GM18502 (cell line): ENCODE results near the gene NCBP2.
A peak's percentile ranks its signal among the peaks of the same experiment; 100 is the strongest.

Experiments used
- ATAC-seq: cut with Tn5 transposase; IDR thresholded peaks from one replicate; pipeline ENCODE4 v1.9.1; 2021; ENCODE audit warnings: mild to moderate bottlenecking; ENCODE audit not compliant: unreplicated experiment, poor library complexity

The NCBP2 gene

DNA sequence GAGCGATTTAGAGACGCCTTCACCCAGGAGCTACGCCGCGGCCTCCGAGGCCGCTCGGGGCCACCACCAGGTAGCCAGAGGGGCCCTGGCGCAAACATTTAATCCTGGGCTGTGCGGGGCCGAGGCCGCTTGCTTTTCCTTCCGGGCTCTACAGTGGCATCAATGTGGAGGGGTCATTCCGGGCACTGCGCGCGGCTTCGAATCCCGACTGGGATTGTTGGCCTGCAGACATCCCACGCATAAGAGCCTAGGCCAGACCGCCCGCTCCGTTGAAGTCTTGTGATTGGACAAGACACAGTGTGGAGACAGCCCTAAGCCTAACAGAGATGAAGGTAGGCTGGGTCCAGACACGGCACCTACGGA is 568 bp upstream of the NCBP2 start:
- ATAC-seq = peak; percentile 17

DNA sequence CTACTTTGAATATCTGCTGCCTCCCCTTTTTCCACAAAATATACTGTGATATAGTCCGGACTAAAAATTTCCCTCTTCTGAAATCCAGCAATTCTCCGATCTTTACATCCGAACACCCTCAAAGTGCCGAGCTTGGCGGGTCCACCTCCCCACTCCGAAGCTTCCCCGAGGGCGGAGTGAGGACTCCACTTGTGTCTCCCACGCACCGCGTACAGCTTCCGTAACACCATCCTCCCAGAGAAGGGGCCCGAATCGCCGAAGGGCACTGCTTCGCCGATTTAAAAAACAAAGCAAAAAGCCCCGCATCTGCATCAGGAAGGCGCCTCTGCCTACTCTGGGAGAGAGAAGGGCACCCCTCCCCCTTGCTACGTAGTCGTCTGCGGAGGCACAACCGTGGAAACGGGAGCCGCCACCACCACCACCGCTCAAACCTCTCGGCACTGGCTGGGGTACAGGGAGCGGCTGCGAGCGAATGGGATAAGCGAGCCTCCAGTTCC is 551 bp downstream of the NCBP2 start:
- ATAC-seq = peak; percentile 27

DNA sequence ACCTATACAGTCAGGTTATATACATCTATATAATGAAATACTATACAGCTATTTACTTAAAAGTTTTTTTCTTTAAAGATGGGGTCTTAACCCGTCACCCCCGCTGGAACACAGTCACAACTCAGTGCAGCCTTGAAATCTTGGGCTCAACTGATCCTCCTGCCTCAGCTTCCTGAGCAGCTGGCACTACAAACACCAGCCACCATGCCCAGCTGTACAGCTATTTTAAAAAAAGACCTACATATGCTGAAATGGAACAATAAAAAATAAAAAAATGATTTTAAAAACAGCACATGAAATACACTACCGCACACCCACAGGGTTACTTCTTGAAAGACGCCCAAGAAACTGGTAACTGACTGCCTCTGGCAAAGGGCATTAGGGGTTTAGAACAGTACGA is 3.8 kb downstream of the NCBP2 start:
- no peak for ATAC-seq

DNA sequence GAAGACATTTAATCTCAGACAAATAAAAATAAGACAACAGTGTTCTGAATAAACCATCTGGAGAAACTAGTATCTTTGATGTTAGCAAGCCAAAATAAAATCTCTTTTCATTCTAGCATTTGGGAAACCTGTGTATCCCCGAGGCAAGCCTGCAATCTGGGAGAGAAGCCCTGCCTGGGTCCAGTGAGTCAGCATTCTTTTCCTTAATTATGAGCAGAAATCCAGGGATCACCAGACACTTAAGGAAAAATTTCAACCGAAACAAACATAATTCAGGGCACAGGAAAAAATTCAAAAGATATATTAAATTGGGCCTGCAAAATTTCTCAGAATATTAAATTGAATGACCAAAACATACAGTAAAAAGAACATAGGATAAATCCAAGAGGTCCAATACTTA is 4.2 kb downstream of the NCBP2 start:
- no peak for ATAC-seq

DNA sequence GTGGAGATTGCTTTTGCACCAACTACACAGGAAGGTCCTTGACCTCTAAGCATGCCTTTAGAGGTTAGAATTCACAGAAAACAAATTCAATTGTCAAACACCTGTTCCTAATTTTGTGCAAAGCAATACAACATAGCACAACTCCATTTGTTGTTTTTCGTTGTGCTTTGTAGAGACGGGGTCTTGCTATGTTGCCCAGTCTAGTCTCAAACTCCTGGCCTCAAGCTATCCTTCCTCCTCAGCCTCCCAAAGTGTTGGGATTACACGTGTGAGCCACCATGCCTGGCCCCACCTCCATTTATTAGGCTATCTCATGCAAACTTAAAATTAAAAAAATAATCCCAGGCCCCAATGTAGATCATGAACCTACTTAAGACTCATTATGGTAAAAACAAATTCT is 6.0 kb downstream of the NCBP2 start:
- no peak for ATAC-seq

DNA sequence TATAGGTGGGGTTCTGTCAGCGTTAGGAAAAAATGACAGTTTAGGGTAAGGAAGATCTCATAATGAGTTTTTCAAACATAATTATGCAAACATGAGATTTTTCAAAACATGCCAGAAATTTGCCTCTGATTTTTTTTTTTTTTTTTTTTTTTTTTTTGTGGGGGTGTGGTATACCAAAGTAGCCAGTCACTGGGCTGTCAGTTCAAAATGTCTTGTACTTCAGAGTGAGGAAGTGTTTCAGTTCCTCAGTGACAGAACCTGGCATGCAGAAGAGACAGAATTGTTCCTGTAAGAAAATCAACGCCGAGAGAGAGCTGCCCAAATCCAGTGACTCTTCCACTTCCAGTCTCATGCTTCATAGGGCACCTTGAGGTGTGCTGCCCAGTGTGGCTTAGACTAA is 9.7 kb downstream of the NCBP2 start:
- no peak for ATAC-seq

DNA sequence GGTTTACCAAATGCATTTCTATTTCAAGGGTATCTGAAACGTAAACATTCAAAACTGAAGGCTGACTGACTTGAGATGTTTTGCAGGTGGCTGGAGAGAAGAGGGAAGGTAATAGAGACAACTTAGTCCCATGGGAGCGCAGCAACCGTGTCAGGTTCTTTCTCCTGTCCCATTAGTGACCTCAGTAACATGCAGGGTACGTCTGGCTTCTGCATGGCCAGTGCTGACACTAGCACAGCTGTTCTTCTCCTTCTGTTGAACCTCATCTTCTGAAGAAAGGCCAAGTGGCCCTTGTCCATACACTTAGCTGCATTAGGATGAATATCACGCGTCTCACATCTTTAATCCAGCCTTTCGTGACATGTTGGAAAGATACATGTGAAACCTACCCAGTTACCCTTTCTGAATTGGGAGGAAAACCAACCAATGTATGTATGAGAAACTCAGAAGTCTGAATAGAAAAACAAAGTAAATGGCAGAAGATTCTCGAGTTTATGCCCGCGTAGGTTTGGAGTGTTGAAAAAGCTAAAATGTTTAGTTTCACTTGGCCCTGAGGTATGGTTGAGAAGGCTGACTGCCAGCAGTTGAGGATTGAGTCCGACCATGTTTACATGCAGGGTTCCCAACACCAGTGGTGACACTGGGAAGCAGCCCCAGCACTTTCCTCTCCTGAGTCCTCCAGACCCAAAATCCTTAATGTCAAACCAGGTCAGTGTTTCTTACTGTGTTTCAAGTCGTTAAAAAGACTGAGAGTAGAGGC is 10.3 kb downstream of the NCBP2 start:
- no peak for ATAC-seq

DNA sequence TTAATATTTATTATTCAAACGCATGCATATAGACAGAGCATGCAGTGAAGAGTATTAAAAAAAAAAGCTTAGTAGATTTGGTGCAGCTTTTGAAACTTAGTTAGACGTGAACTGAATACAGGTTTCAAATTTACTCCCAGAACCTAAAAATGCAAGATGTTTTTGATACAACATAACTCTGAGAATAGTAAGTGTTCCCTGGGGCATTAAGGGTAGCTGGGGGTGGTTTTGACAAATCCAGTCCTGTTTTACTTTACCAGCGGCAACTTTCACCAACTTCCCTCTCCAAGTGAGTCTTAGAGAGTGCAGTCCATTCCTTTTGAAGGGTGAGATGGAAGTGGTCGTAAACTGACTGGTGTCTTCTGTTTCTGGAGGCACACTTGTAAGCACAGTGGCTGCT is 11.2 kb downstream of the NCBP2 start:
- no peak for ATAC-seq

DNA sequence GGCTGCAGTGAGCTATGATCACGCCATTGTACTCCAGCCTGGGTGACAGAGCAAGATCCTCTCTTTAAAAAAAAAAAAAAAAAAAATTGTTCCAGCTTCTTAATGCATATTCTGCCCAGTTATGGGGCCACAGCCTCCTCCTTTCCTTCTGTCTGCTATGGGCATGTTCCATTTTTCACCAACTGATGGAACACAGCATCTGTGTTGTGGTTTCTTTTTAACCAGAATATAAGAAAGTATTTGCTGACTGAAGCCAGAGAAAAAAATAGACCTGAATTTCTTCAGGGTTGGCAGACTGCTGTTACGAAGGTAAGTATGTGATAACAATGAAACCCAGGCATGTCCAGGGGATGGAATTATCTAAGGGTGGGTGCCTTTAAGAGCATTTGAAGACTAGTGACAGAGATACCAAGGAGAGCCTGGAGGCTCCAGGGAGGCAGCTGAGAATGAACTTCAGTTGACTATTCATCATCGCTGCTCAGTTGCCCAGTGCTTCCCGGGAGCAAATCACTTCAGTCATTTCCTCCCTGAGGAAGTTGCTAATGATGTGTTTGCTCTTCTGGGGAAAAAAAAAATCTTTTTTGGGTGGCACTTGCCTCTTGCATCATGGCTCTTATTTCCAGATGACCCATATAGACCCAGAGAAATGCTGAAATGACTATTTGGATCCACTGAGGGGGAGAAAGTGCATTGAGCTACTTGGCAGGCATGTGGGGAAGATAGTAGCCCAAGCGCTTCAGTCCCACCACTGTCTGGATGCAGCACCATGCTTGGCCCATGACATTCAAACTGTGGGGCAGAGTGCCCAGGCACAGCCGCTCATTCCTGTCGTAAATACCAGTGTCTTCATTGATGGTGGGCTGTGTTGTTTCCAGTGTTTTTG is 14.5 kb downstream of the NCBP2 start:
- ATAC-seq = no peak

DNA sequence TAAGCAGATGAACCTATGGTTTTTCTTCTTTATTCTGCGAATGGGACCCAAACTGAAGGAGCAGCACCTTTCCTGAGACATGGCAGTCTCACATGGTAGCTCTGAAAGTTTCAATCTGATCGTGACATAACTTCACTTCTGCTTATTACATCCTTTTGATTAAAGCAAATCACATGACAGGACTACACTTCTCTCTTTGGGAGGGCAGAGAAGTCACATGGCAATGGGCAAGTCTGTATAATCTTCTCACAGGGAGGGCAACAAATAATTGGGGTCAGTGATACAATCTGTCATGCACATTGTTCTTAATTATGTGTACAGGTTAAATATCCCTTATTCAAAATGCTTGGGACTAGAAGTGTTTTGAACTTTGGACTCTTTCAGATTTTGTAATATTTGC is 21.6 kb downstream of the NCBP2 start:
- ATAC-seq = no peak

DNA sequence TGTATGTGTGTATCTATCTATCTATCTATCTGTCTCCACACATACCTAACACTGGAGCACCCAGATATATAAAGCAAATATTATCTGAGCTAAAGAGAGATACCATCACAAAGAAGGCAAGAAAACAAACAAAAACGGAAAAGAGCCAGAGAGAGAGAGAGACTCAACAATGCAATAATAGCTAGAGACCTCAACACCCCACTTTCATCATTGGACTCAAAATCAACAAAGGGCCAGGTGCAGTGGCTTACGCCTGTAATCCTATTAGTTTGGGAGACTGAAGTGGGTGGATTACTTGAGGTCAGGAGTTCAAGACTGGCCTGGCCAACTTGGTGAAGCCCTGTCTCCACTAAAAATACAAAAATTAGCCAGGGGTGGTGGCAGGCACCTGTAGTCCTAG is 23.4 kb downstream of the NCBP2 start:
- ATAC-seq = no peak

DNA sequence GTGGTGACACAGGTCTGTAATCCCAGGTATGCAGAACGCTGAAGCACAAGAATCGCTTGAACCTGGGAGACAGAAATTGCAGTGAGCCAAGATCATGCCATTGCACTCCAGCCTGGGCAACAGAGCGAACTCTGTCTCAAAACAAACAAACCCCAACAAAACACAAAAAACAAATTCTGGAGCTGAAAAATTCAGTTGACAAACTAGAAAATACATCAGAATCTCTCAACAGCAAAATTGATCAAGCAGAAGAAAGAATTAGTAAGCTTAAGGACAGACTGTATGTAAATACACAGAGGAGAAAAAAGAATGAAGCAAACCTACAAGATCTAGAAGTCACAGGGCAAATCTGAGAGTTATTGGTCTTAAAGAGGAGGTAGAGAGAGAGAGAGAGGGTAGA is 25.3 kb downstream of the NCBP2 start:
- no peak for ATAC-seq

DNA sequence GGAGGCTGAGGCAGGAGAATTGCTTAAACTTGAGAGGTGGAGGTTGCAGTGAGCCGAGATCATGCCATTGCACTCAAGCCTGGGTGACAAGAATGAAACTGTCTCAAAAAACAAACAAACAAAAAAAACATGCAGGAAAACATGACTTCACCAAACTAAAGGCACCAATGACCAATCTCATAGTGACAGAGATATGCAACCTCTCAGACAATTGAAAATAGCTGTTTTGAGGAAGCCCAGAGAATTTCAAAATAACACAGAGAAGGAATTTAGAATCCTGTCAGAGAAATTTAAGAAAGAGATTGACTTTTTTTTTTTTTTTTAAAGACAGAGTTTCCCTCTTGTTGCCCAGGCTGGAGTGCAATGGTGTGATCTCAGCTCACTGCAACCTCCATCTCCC is 26.1 kb downstream of the NCBP2 start:
- no peak for ATAC-seq

DNA sequence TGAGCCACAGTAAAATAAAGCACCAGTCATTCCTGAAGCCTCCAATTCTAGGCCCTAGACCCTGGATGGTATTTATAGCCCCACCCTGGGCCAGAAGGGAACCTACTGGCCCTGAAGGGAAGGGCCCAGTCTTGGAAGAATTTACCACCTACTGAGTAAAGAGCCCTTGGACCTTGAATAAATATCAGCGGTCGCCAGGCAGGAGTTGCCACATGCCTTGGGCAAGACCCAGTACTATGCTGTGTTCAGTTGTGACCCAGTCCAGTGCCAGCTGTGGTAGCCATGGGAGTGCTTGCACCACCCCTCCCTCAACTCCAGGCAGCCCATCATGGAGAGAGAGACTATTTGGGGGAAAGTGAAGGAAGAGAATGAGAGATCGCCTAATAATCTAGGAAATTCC is 27.0 kb downstream of the NCBP2 start:
- ATAC-seq = no peak

DNA sequence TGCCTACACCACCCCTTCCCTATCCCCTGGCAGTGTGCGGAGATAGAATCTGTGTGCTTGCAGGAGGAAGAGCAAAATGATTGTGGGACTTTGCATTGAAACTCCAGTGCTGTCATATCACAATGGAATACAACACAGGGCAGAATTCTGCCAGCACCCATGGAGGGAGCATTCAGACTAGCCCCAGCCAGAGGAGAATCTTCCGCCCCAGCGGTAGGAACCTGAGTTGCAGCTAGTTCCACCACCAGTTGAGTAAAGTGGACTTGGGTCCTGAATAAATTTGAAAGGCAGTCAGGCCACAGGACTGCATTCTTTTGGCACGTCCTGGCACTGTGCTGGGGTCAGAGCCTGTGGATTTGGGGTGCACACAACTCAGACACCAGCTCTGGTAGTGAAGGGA is 27.5 kb downstream of the NCBP2 start:
- ATAC-seq = no peak

DNA sequence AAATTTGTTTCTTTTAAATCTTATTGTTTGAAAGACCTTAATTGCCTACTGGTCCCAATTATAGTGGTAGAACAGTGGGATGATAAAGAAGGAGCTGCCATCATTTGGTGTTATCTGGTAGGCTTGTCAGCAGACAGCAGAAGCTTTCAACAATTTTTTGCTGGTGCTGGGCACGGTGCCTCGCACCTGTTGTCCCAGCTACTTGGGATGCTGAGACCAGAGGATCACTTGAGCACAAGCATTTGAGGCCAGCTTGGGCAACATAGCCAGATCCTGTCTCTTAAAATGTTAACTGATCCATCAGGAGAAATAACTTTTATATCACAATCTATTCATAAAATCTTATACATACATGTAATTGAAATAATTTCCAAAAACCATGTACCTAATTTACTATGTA is 38.6 kb downstream of the NCBP2 start:
- ATAC-seq = no peak

DNA sequence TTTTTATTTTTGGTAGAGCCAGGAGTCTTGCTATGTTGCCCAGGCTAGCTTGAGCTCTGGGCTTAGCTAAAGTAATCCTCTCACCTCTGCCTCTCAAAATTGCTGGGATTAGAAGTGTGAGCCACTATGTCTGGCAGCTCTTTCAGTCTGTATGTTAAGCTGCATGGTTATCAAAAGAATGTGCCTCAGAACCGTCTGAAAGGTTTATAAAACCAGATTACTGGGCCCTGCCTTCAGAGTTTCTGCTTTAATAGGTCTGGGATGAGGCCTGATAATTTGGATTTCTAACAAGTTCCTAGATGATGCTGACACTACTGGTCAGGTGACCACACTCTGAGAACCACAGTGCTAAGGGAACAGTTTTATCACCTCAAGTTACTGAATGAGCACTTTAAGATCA is 40.0 kb downstream of the NCBP2 start:
- no peak for ATAC-seq

DNA sequence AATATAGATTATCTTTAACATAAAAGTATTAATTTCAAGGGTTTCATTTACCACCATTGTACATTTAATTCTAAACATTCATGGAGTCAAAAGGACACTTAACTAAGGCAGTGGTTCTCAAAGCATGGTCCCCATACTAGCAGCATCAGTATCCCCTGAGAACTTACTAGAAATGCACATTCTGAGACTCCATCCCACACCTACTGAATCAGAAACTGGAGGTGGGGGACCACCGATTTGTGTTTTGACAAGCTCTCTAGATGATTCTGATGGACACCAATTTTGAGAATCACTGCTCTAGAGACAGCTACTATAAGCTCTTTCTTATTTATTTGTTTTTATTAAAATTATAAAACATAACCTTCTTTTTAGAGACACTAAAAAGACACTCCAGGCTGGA is 40.6 kb downstream of the NCBP2 start:
- ATAC-seq = no peak

DNA sequence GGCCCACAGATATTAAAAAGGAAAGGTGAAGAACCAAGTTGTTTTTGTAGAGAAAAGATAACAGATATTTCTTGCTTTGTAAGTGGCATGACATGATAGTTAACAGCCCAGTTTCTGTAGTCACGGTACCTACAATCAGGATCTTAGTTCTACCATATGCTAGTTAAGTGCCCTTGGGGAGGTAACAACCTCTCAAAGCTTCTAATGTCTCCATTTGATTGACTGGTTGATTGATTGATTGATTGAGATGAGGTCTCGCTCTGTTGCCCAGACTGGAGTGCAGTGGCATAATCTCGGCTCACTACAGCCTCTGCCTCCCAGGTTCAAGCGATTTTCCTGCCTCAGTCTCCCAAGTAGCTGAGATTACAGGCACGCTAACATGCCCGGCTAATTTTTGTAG is 46.1 kb downstream of the NCBP2 start:
- no peak for ATAC-seq

DNA sequence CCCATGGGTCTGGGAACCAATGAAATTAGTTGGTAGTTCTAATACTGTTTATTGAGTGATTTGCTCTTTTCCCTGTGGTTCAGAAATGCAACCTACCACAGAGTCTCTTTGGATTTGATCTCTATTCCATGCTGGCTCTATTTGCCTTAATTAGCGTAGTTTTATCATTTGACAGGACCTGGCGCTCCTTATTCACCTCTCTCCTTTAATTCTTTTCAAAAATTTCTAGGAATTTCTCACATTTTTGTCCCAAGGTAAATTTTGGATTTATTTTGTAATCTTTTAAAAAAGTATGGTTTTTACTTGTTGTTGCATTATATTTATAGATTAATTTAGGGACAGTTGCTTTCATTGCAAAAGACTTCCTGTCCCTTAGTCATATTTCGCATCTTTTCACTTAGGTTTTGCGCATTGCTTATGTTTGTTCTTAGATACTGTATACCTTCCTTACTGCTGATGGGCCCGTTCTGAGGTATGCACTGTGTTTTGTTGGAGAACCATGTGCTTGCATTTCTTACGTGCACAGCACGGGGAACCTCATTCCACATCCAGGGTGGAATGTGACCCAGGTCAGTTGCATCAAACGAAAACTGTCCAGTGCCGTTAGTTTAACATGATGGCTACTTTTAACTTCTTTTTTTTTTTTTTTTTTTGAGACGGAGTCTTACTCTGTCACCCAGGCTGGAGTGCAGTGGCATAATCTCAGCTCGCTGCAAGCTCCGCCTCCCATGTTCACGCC is 47.6 kb downstream of the NCBP2 start:
- no peak for ATAC-seq
